Stimulated activated naive CD8-positive, alpha-beta T cell treated with anti-CD3 and anti-CD28 coated beads, Interleukin-15, Interleukin-2, amounts not matched to agents 100 U/mL and 50 U/mL, for 24 hours (primary cell): ENCODE results near the gene CD82.

ENCODE experiments used
- ATAC-seq: fragments of 150-1000 bp; cut with Tn5 transposase; one replicate; pipeline ENCODE4 v1.10.0; 2021
- DNase-seq: peaks from one replicate; pipeline ENCODE4 v3.0.0; 2021

Gene CD82

DNA sequence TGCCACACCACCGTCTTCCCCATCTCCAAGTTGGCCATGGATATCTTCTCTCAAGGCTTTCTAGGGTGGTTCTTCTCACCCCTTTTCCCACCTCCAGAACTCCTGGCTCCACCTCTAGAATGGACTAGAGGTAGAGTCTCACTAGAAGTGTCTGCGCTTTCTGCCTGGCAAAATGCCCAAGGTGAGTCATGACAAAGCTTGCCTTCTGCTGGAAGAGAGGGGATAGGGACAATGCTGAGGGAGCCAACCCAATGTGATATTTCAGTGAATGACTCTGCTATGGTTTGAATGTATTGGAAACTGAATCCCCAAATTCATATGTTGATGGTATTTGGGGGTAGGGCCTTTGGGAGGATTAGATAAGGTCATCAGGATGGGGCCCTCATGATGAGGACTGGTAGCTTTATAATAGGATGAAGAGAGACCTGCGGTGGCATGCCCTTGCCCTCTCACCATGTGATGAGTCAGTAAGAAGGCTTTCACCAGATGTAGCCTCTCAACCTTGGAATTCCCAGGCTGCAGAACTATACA, 4.1 kb upstream of the CD82 start:
- DNase-seq (no peak), ATAC-seq (no peak)

DNA sequence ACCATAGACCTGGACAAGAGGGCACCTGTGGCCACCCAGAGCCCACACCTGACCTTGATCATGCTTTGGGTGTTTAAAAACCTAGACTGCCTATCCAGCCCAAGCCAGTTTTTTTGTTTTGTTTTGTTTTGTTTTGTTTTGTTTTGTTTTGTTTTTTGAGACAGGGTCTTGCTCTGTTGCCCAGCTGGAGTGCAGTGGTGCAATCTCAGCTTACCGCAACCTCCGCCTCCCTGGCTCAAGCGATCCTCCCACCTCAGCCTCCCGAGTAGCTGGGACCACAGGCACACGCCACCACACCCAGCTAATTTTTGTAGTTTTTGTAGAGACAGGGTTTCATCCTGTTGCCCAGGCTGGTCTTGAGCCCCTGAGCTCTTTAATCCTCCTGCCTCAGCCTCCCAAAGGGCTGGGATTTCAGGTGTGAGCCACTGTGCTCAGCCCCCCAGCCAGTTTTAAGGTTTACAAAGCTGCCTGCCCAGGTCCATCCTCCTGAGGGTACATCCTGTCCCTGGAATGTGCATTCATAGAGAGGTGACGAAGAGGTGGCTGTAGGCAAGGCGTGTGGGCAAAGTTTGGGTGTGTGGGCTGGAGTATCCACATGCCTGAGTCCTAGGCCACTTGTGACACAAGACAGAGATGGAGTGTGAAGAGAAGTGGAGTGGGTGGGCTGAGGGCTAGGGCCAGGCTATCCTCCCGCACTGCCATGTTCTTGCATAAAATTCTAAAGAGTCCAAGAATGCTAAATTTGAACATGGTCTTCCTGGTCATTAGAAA, 3.3 kb upstream of the CD82 start:
- ATAC-seq: no peak
- no peak for DNase-seq

DNA sequence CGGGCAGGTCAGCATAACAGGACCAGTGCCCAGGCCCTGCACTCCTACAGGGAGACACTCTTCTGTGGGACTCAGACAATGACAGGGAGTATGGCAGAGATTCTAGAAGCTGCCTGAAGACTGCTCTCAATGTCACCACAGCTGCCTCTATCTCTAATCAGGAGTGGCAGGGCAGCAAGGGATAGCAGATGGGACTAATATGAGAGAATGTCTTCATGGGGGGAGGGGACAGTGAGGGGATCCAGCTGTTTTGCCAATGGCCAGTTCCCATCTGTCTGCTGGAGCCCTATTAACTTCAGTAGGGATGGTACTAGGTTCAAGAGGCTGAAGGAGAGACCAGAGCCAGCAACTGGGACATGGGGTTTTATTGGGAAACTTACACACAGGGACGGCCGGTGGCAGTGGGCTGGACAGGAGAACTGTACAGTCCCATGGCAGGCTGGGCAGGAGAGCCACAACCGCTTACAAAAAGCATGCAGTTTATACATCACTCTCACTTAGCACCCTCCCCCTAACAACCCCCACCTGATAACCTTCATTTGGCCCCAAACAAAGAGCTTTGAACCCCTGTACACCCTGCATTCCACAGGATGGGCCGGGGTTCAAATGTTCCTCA, 2.5 kb upstream of the CD82 start:
- ATAC-seq (no peak), DNase-seq (no peak)

DNA sequence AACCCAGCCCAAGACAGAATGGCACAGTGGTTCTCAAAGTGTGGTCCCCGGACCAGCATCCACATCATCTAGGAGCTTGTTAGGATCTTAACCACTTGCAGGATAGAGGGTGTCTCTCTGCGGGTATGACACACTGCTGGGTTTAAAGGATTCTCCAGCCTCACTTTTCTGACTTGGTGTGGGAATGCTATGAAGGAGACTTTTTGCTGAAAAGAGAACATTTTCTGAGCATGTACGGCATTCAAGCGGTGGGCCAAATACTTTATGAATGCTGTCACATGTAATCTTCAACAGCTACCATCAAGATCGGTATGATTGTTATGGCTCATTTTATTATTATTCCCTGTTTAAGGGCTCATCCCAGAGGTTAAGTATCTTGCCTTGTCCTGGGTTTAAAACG, 1.8 kb upstream of the CD82 start:
- ATAC-seq (no peak), DNase-seq (no peak)

- DNase-seq (no peak), ATAC-seq (no peak)
These were observed 1.3 kb upstream of the CD82 start for GRCh38 chr11:44564166-44564565.

GRCh38 chr11:44564670-44565210, 723 bp upstream of the CD82 start:
- DNase-seq: no peak
- ATAC-seq: no peak

GRCh38 chr11:44565953-44566949, 788 bp downstream of the CD82 start:
- no peak for DNase-seq
- ATAC-seq: no peak

DNA sequence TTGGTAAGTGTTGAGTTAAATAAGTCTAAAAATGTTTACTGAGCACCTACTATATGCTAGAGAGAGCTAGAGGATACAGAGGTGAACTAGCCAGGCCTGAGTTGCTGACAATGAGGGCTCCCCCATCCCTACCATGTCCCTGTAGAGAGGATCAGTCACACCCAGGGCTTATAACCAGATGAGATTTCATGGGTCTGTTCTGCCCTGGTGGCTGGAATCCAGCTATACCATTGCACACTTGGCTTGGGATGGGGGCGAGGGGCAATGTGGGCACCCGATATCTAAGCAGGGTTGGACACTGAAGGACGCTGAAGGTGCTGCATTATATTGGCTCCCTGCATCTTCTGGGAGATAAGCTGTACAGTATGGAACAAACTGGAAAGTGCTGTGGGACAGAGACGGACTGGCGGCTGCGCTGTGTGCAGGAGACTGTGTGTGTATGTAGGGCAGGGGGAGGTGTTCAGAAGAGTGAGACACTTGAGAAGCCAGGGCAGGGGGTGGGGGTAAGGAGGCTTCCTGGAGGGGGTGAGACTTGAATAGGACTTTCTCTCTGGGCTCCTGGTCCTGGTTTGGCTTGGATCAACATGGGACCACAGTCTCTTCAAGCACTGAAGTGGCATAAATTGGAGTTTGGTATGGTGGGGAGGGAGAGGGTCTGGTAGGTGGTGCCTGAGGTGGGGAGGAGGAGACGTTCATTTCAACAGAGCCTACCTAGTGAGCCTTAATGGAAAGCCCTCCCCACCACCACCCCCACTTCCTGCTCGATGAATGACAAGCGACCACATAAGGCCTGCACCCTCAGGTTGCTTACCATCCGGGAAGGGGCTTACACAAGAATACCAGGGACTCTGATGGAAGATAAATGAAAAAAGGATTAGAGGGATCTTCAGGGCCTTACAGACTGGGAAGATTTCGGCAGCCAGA, 1.8 kb downstream of the CD82 start:
- no peak for ATAC-seq

GRCh38 chr11:44567876-44568256, 2.4 kb downstream of the CD82 start:
- DNase-seq: no peak

More for the DNA sequence above, 1.8 kb downstream of the CD82 start:
- peak; percentile 68 for DNase-seq

DNA sequence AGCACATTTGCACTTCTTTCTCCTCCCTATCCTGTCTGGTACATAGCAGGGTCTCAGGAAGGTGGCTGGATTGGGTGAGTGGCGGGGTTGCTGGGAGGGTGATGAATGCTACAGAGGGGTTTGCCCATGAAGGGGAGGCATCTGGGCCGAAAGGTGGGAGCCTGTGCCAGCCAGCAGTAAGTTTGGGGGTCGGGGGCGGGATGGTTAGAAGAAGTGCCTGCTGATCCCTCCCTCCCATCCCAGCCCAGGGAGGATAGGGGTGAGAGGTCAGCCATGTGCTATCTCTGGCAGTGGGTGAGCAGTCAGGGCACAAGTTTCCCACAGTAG, 2.8 kb downstream of the CD82 start:
- no peak for ATAC-seq
- no peak for DNase-seq

More at GRCh38 chr11:44567876-44568256, 2.4 kb downstream of the CD82 start:
- ATAC-seq: no peak

DNA sequence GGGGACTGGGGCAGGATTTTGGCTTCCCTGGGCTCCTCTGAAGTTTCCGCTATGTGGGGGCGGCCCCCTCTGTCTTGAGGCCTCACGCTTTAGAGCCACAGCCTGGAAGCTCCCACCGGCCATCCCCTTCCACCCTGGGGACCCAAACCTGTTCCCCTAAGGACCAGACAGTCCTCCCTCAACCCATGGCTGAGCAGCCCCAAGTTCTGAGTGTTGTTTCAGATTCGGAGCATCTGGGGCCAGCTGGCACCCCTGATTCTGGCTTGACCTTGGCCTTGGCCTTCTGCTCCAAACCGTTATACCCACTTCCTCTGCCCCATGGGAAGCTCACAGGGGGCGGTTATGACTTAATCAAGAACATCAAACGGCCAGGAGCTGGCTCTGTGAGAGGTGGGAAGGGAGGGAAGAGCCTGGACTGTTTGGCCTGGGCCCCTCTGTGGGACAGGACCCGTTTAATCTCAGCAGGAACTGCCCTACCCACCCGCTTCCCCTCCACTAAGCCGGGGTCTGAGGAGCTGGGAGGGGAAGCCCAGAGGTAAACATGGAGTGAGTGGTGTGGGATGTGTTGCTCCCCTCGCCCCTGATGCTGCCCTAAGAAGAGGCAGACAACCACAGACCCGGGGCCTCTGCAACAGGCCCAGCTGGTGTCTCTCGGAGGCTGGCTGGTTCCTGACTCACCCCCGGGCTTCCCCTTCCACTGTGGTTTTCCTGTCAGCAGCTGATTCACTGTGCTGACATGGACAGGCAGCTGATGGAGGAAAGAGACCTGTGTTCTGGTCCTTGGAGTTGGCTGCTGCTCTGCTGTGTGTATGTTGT, 3.4 kb downstream of the CD82 start:
- peak; percentile 65 for ATAC-seq

GRCh38 chr11:44570411-44571155, 5.1 kb downstream of the CD82 start:
- DNase-seq: no peak
- ATAC-seq: no peak

More for the DNA sequence above, 3.4 kb downstream of the CD82 start:
- peak; percentile 90 for DNase-seq

GRCh38 chr11:44571871-44572270, 6.4 kb downstream of the CD82 start:
- DNase-seq (no peak), ATAC-seq (no peak)

GRCh38 chr11:44572436-44572835, 7.0 kb downstream of the CD82 start:
- ATAC-seq: no peak

GRCh38 chr11:44572884-44573283, 7.4 kb downstream of the CD82 start:
- peak; percentile 64 for DNase-seq
- peak; percentile 5 for ATAC-seq

More at GRCh38 chr11:44572436-44572835, 7.0 kb downstream of the CD82 start:
- DNase-seq: no peak

- ATAC-seq (peak; percentile 41), DNase-seq (peak; percentile 61)
These were observed 7.9 kb downstream of the CD82 start for GRCh38 chr11:44573333-44573732.

GRCh38 chr11:44574610-44575287, 9.3 kb downstream of the CD82 start:
- ATAC-seq (peak; percentile 47), DNase-seq (peak; percentile 55)

- DNase-seq: peak; percentile 69
- ATAC-seq: peak; percentile 46
These were observed 9.8 kb downstream of the CD82 start for GRCh38 chr11:44575288-44575672.

DNA sequence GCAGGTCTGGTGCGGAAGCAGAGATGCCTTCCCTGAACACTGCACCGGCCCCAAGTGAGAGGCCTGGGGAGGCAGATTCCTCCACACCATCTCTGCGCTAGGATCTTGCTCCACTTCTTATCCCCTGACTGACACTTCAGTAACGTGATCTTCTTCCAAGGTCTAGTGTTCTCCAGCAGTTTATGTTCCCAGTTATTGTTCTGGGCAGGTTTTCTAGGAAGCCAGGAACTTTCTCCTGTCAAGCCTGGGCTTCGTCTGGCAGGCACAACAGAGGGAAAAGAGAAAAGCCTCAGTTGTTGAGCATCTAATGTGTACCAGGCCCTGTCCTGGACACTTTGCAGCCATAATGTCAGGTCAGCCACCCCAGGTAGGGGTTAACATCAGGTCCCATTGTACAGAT, 10.5 kb downstream of the CD82 start:
- ATAC-seq: no peak
- no peak for DNase-seq
